ENCODE data around the gene INPP4A. TPM values are rescaled to one million over a fixed set of nuclear protein-coding genes. Genes with fewer than 3 reads are reported as not detected.

Gene INPP4A
- polyA plus RNA-seq, 1 donor from 2014 or later: 51.4 TPM

- Histone ChIP-seq H3K9me2 (ENCODE audit: insufficient read depth, low read length) (no peaks in the 10 kb centered on the region), H3K27ac (ENCODE audit: low read length) (no peak overlapping the region), H3K36me3 (ENCODE audit: insufficient read depth, low read length) (no peaks in the 10 kb centered on the region), H3K9ac (ENCODE audit: low read length) (no peak overlapping the region), H3K4me2 (ENCODE audit: low read length) (no peak overlapping the region), H3K27me3 (ENCODE audit: insufficient read depth, low read depth, low read length) (no peaks in the 10 kb centered on the region), H3K79me2 (replicated peaks; ENCODE audit: insufficient read depth, low read length) (no peaks in the 10 kb centered on the region), H3F3A (ENCODE audit: insufficient read depth, low read length, poor library complexity, severe bottlenecking) (no peaks in the 10 kb centered on the region), H2AFZ (ENCODE audit: low read depth, low read length) (no peak overlapping the region), H4K20me1 (ENCODE audit: insufficient read depth) (no peaks in the 10 kb centered on the region), H3K9me3 (ENCODE audit: low read length) (no peaks in the 10 kb centered on the region), H3K4me3 (ENCODE audit: low read length) (no peak overlapping the region)
- TF ChIP-seq SMC3 (conservative IDR thresholded peaks at IDR 0.05; ENCODE audit: poor library complexity): no peak
- no peak for TF ChIP-seq EZH2 (IDR thresholded peaks at IDR 0.05; ENCODE audit: borderline replicate concordance, insufficient read depth, low read length, poor library complexity, severe bottlenecking)
- no peak for TF ChIP-seq TAF1 (IDR thresholded peaks at IDR 0.05; ENCODE audit: low read depth)
Measured at GRCh38 chr2:98520806-98521205, 76.1 kb downstream of the INPP4A start.

GRCh38 chr2:98521266-98521665 lies 76.6 kb downstream of the INPP4A start:
- Histone ChIP-seq H3K27ac (ENCODE audit: low read length) (no peak overlapping the region), H3K36me3 (ENCODE audit: insufficient read depth, low read length) (no peaks in the 10 kb centered on the region), H3K9ac (ENCODE audit: low read length) (no peak overlapping the region)

More at GRCh38 chr2:98521266-98521665, 76.6 kb downstream of the INPP4A start:
- no peak overlapping the region for H3K4me2 ChIP-seq (ENCODE audit: low read length)
- H2AFZ ChIP-seq (ENCODE audit: low read depth, low read length): no peak overlapping the region
- no peaks in the 10 kb centered on the region for H4K20me1 ChIP-seq (ENCODE audit: insufficient read depth)
- TF ChIP-seq POLR2AphosphoS5 (IDR thresholded peaks at IDR 0.05): no peak
- no peak for TF ChIP-seq SMC3 (conservative IDR thresholded peaks at IDR 0.05; ENCODE audit: poor library complexity)
- TF ChIP-seq TAF1 (IDR thresholded peaks at IDR 0.05; ENCODE audit: low read depth): no peak
- no peak for TF ChIP-seq REST (IDR thresholded peaks at IDR 0.05; ENCODE audit: borderline replicate concordance)
- no peak for TF ChIP-seq MXI1 (conservative IDR thresholded peaks at IDR 0.05; ENCODE audit: poor library complexity, severe bottlenecking)
- no peak for TF ChIP-seq CTCF (IDR thresholded peaks at IDR 0.05; ENCODE audit: poor library complexity, severe bottlenecking)
- TF ChIP-seq EP300 (conservative IDR thresholded peaks at IDR 0.05; ENCODE audit: poor library complexity, severe bottlenecking): no peak
- TF ChIP-seq RAD21 (conservative IDR thresholded peaks at IDR 0.05): no peak
- no peak for TF ChIP-seq EZH2 (IDR thresholded peaks at IDR 0.05; ENCODE audit: borderline replicate concordance, insufficient read depth, low read length, poor library complexity, severe bottlenecking)
- H3K79me2 ChIP-seq (replicated peaks; ENCODE audit: insufficient read depth, low read length): no peaks in the 10 kb centered on the region
- H3K9me3 ChIP-seq (ENCODE audit: low read length): no peaks in the 10 kb centered on the region
- H3K9me2 ChIP-seq (ENCODE audit: insufficient read depth, low read length): no peaks in the 10 kb centered on the region
- no peak overlapping the region for H3K4me3 ChIP-seq (ENCODE audit: low read length)
- no peaks in the 10 kb centered on the region for H3K27me3 ChIP-seq (ENCODE audit: insufficient read depth, low read depth, low read length)
- no peaks in the 10 kb centered on the region for H3F3A ChIP-seq (ENCODE audit: insufficient read depth, low read length, poor library complexity, severe bottlenecking)
